ENCODE data around the gene MAP2K5.

The MAP2K5 gene

DNA sequence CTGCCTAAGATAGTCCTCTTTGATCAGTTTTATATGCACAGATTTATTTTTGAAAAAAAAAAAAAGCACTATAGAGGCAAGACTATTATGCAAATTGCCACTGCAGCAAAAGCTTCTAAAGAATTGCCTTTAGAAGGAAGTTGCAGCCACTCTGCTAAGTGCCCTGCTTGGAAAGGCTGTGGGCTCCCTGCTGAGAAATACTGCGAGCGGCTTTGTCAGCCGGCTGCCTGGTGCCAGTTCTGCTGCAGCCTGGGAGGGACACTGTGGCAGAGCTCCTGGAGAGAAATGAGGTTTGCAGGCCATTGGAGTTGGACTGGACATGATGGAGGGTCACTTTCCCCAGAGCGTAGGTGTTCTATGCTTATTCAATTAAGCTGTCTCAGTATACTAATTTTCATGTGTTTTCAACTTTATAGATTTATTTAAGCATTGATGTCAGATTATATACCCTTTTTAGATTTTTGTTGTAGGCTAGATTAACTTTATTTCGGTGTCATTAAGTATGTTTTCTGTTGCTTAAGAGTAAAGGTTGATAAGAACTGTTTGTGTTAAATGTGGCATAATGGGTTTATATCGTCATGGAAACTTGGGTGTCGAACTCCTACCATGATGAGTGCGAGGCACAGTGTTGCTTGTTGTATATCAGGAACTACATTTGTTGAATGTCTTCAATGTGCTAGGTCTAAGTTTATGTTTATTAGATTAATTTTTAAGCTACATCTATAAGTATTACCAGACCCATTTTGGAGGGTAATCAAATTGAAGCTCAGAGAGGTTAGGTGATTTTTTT, 6.6 kb downstream of the MAP2K5 start:
- TF ChIP-seq, protein P1, sequence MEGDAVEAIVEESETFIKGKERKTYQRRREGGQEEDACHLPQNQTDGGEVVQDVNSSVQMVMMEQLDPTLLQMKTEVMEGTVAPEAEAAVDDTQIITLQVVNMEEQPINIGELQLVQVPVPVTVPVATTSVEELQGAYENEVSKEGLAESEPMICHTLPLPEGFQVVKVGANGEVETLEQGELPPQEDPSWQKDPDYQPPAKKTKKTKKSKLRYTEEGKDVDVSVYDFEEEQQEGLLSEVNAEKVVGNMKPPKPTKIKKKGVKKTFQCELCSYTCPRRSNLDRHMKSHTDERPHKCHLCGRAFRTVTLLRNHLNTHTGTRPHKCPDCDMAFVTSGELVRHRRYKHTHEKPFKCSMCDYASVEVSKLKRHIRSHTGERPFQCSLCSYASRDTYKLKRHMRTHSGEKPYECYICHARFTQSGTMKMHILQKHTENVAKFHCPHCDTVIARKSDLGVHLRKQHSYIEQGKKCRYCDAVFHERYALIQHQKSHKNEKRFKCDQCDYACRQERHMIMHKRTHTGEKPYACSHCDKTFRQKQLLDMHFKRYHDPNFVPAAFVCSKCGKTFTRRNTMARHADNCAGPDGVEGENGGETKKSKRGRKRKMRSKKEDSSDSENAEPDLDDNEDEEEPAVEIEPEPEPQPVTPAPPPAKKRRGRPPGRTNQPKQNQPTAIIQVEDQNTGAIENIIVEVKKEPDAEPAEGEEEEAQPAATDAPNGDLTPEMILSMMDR (IDR thresholded peaks at IDR 0.05; ENCODE audit: insufficient read depth, missing control alignments), result no peak
- no peak for DNase-seq (ENCODE audit: insufficient read length, low spot score)
- FAIRE-seq, result no peak

DNA sequence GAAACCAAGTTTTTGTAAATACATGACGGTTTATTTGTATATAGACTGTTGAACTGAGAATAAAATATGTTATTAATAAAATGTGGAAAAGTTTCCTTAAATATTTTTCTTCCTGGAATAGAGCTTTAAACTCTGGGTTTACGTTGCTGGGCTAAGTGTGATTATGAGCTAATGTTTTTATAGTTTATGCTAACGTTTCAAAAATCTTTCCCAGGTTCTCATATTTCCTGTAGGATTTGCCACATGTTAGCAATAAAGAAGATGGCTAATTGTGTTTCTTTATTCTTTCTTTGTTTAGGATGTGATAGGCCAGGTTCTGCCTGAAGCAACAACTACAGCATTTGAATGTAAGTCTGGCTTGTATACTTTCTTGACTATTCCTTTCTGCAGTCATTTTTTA, 7.2 kb downstream of the MAP2K5 start:
- FAIRE-seq (no peak), DNase-seq (ENCODE audit: insufficient read length, low spot score) (no peak)
- TF ChIP-seq, protein P1 (IDR thresholded peaks at IDR 0.05; ENCODE audit: insufficient read depth, missing control alignments), result no peak

DNA sequence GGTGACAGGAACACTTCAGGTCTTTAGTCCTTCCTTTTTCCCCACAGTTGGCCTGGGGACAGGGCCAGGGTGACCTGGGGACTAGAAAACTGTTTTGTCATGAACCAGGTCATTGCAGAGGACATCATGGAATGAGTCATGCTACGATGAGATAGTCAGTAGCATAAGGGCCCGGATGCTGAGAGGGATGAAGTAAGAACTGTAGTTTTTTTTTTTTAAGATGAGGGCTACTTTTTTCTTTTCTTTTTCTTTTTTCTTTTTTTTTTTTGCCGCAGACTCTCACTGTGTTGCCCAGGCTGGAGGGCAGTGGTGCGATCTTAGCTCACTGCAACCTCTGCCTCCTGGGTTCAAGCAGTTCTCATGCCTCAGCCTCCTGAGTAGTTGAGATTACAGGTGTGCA, 8.0 kb downstream of the MAP2K5 start:
- no peak for FAIRE-seq
- DNase-seq (ENCODE audit: insufficient read length, low spot score), result no peak
- TF ChIP-seq, protein P1 (IDR thresholded peaks at IDR 0.05; ENCODE audit: insufficient read depth, missing control alignments), result no peak

GRCh38 chr15:67551207-67551743, 8.8 kb downstream of the MAP2K5 start:
- TF ChIP-seq, protein P1 (IDR thresholded peaks at IDR 0.05; ENCODE audit: insufficient read depth, missing control alignments), result no peak
- FAIRE-seq, result no peak
- DNase-seq (ENCODE audit: insufficient read length, low spot score), result no peak

DNA sequence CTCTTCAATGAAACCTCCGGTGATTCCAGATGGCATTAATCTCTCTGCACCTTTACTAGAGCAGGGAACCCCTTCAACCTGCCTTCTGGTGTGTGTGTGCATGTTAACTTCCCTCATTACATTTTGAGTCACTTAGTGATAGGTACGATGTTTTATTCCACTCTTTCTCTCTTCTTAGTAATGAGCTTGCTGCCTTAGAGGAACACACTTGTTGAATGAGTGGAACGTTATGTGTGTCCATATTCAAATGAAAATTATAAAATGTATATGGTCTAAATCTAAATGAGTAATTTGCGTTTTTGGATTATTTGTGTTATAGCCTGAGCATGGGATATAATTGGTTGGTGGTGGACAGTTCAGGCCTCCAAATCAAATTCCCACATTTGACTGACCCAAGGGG, 12.1 kb downstream of the MAP2K5 start:
- FAIRE-seq, result no peak
- TF ChIP-seq, protein P1 (IDR thresholded peaks at IDR 0.05; ENCODE audit: insufficient read depth, missing control alignments), result no peak

DNA sequence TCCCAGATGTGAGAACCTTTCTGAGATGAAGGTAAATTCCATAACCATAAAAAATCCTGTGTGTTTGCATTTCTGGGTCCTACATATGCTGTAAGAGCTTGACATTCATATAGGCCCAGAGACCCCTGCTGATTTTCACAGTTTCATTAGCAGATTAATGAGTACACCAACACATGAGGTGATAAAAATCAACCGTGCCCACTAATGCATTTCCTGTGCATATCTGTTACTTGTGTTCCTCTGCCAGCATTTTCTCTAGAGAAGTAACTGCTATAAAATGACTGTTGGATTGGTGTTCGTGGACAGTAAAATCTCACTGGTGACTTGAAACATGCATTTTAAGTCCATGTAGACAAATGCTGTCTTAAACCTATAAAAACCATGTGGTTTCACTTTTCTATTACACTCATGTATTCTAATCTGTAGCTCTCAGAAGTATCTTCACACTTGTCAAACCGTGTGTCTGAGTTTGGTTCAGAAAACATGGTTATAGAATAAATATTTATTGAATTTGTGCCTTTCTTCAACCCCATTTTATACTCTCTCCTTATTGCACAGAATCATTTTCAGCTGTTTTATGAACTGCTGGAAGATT, 14.6 kb downstream of the MAP2K5 start:
- FAIRE-seq (no peak), DNase-seq (ENCODE audit: insufficient read length, low spot score) (no peak)
- TF ChIP-seq, protein P1 (IDR thresholded peaks at IDR 0.05; ENCODE audit: insufficient read depth, missing control alignments), result no peak

More for the DNA sequence above, 12.1 kb downstream of the MAP2K5 start:
- DNase-seq (ENCODE audit: insufficient read length, low spot score), result no peak

GRCh38 chr15:67558502-67558901, 16.0 kb downstream of the MAP2K5 start:
- FAIRE-seq (no peak), DNase-seq (ENCODE audit: insufficient read length, low spot score) (no peak)
- TF ChIP-seq, protein P1 (IDR thresholded peaks at IDR 0.05; ENCODE audit: insufficient read depth, missing control alignments), result no peak
